GM23338 (cell line): ENCODE measurements around the gene MAPK6. TPM values are rescaled to one million over a fixed set of nuclear protein-coding genes. Genes with fewer than 3 reads are reported as not detected.

Source experiments
- ATAC-seq: fragments of 200-7000 bp; cut with Tn5 transposase; 3 replicates; pipeline ENCODE4 v1.9.1; 2020
- DNase-seq: peaks from one replicate; pipeline ENCODE4 v3.0.0-alpha.2; 2015; ENCODE audit warnings: low spot score
- H2AFZ ChIP-seq: fragments of 200-600 bp; sonication (generic); 2 replicates; pipeline ENCODE4 v1.8.0; 2016; ENCODE audit warnings: antibody characterized with exemption, mild to moderate bottlenecking, moderate library complexity
- H3F3A ChIP-seq: fragments of 200-600 bp; sonication (generic); replicated peaks from 2 replicates; pipeline ENCODE4 v1.8.0; 2017; ENCODE audit warnings: antibody characterized with exemption, mixed run types, low read depth
- H3K27ac ChIP-seq: fragments of 200-600 bp; sonication (generic); 2 replicates; pipeline ENCODE4 v1.6.1; 2016; ENCODE audit warnings: low read depth
- H3K27me3 ChIP-seq: fragments of 200-600 bp; sonication (generic); 2 replicates; pipeline ENCODE4 v1.8.0; 2016; ENCODE audit warnings: mild to moderate bottlenecking, mixed run types, moderate library complexity; ENCODE audit not compliant: insufficient read depth
- H3K36me3 ChIP-seq: fragments of 200-600 bp; sonication (generic); 2 replicates; pipeline ENCODE4 v1.8.0; 2016; ENCODE audit warnings: mild to moderate bottlenecking; ENCODE audit not compliant: insufficient read depth
- H3K4me1 ChIP-seq: fragments of 200-600 bp; sonication (generic); 2 replicates; pipeline ENCODE4 v1.8.0; 2016; ENCODE audit warnings: mild to moderate bottlenecking, moderate library complexity; ENCODE audit not compliant: insufficient read depth
- H3K4me2 ChIP-seq: fragments of 200-600 bp; sonication (generic); 2 replicates; pipeline ENCODE4 v1.7.1; 2017; ENCODE audit warnings: mixed run types
- H3K4me3 ChIP-seq: fragments of 200-600 bp; sonication (generic); 2 replicates; pipeline ENCODE4 v1.6.1; 2016; ENCODE audit warnings: mixed run types
- H3K79me2 ChIP-seq: fragments of 200-600 bp; sonication (generic); replicated peaks from 2 replicates; pipeline ENCODE4 v1.8.0; 2017; ENCODE audit warnings: mild to moderate bottlenecking; ENCODE audit not compliant: insufficient read depth
- H3K9me2 ChIP-seq: fragments of 200-600 bp; sonication (generic); 2 replicates; pipeline ENCODE4 v1.8.0; 2017; ENCODE audit not compliant: insufficient read depth
- H4K20me1 ChIP-seq: fragments of 200-600 bp; sonication (generic); replicated peaks from 2 replicates; pipeline ENCODE4 v1.8.0; 2017; ENCODE audit warnings: mild to moderate bottlenecking; ENCODE audit not compliant: insufficient read depth
- H3K27ac Mint-ChIP-seq: 2 replicates; pipeline ENCODE4 v1.8.0; 2020; ENCODE audit warnings: inconsistent platforms, mild to moderate bottlenecking, moderate library complexity, mixed read lengths
- H3K27me3 Mint-ChIP-seq: 3 replicates; pipeline ENCODE4 v1.8.0; 2022; ENCODE audit warnings: low read depth, mild to moderate bottlenecking, moderate library complexity, mixed read lengths, inconsistent platforms; ENCODE audit not compliant: insufficient read depth, poor library complexity
- H3K36me3 Mint-ChIP-seq: 3 replicates; pipeline ENCODE4 v1.8.0; 2021; ENCODE audit warnings: low read depth, mild to moderate bottlenecking, inconsistent platforms, moderate library complexity, mixed read lengths
- H3K4me1 Mint-ChIP-seq: 3 replicates; pipeline ENCODE4 v1.8.0; 2020; ENCODE audit warnings: mild to moderate bottlenecking, inconsistent platforms, mixed read lengths
- H3K4me3 Mint-ChIP-seq: 3 replicates; pipeline ENCODE4 v1.8.0; 2021; ENCODE audit warnings: moderate library complexity, mild to moderate bottlenecking, inconsistent platforms, mixed read lengths
- H3K9me3 Mint-ChIP-seq: 3 replicates; pipeline ENCODE4 v1.8.0; 2020; ENCODE audit warnings: moderate library complexity, mild to moderate bottlenecking, inconsistent platforms, mixed read lengths
- CREB1 ChIP-seq: fragments of 250-450 bp; sonication (Bioruptor Pico); IDR thresholded peaks from 2 replicates; pipeline ENCODE4 v1.5.0; 2020; ENCODE audit warnings: low read depth, mild to moderate bottlenecking, moderate library complexity
- EZH2 ChIP-seq: fragments of 200-600 bp; sonication (generic); IDR thresholded peaks from one replicate; pipeline ENCODE4 v1.8.0; 2017; ENCODE audit warnings: antibody characterized with exemption, mild to moderate bottlenecking, low read depth; ENCODE audit not compliant: unreplicated experiment
- EZH2phosphoT487 ChIP-seq: fragments of 200-600 bp; sonication (generic); IDR thresholded peaks from one replicate; pipeline ENCODE4 v1.8.1; 2018; ENCODE audit warnings: antibody characterized with exemption; ENCODE audit not compliant: unreplicated experiment
- JUNB ChIP-seq: IDR thresholded peaks from one replicate; pipeline ENCODE4 v1.6.1; 2016; ENCODE audit warnings: antibody characterized with exemption; ENCODE audit not compliant: unreplicated experiment
- NANOG ChIP-seq: IDR thresholded peaks from 2 replicates; pipeline ENCODE4 v1.6.1; 2016; ENCODE audit warnings: antibody characterized with exemption, borderline replicate concordance
- POLR2AphosphoS5 ChIP-seq: IDR thresholded peaks from 2 replicates; pipeline ENCODE4 v1.6.1; 2016; ENCODE audit warnings: antibody characterized with exemption, low read depth
- STAT1 ChIP-seq: IDR thresholded peaks from one replicate; pipeline ENCODE4 v1.6.1; 2016; ENCODE audit warnings: antibody characterized with exemption; ENCODE audit not compliant: unreplicated experiment
- ZNF114 ChIP-seq: fragments of 250-450 bp; sonication (Bioruptor Pico); IDR thresholded peaks from 2 replicates; pipeline ENCODE4 v1.5.0; 2020; ENCODE audit warnings: mild to moderate bottlenecking, moderate library complexity
- ZNF331 ChIP-seq: fragments of 250-450 bp; sonication (Bioruptor Pico); IDR thresholded peaks from 2 replicates; pipeline ENCODE4 v1.5.0; 2020; ENCODE audit warnings: low read depth, mild to moderate bottlenecking, moderate library complexity
- polyA plus RNA-seq: library from polyadenylated mRNA; unstranded; fragments of >200 nt; fragmentation: Nextera tagmentation; extraction: Ambion mirVana; gene quantifications from 2 replicates; pipeline ENCODE4 v1.2.1, GENCODE V29; 2016
- total RNA-seq: library from RNA; depleted of rRNA; stranded (reverse); fragments of >200 nt; shearing (Covaris generic); gene quantifications from 2 replicates; pipeline ENCODE4 v1.2.3, GENCODE V29; 2014
- TF ChIP-seq, protein P1 (sequence below), 2 experiments: fragments of 200-600 bp in 1 of 2; sonication (generic) in 1 of 2; conservative IDR thresholded peaks; 2 replicates each; pipeline versions ENCODE4 v1.5.1 to v1.6.1; 2016 to 2017; ENCODE audit warnings: antibody characterized with exemption in 2 of 2, low read depth in 2 of 2, mild to moderate bottlenecking in 2 of 2, moderate library complexity in 1 of 2
- TF ChIP-seq, protein P2 (sequence below): fragments of 250-450 bp; sonication (Bioruptor Pico); IDR thresholded peaks from 2 replicates; pipeline ENCODE4 v1.5.0; 2020; ENCODE audit warnings: mild to moderate bottlenecking, moderate library complexity
- TF ChIP-seq, protein P3 (sequence below): IDR thresholded peaks from 2 replicates; pipeline ENCODE4 v1.6.1; 2016; ENCODE audit warnings: antibody characterized with exemption

The MAPK6 gene
- total and polyA plus RNA-seq, 2 experiments from 2014 or later = 40.9 to 92.3 TPM

DNA sequence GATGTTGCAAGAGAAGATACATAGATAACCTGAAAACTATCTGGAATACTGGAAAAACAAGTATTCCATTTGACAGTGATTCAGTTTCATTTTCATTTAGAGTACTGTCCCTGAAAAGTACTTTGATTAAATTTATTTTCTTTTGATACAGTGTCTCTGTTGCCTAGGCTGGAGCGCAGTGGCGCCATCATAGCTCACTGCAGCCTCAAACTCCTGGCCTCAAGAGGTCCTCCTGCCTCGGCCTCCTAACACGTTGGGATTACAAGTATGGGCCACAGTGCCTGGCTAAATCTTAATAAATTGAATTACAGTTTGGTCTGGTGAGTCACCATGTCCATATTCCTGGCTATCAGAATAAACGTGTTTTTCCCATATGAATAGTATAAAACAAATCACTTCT, 45.8 kb upstream of the MAPK6 start:
- ATAC-seq = no peak
- H4K20me1 ChIP-seq = no peaks in the 10 kb centered on the region; the same call in 1 of the 2 replicates
- no peak overlapping the region for H2AFZ ChIP-seq
- peaks cover 15% of the 10 kb centered on the region for H3K27me3 Mint-ChIP-seq
- no peaks in the 10 kb centered on the region for H3K36me3 ChIP-seq
- H3K36me3 Mint-ChIP-seq = peaks cover 3% of the 10 kb centered on the region; the same call in 1 of the 3 replicates
- peaks cover 2% of the 10 kb centered on the region; the same call in 1 of the 3 replicates for H3K4me1 Mint-ChIP-seq
- H3K4me1 ChIP-seq = peaks cover 7% of the 10 kb centered on the region; the same call in 1 of the 2 replicates
- H3K4me2 ChIP-seq = no peak overlapping the region
- no peak overlapping the region for H3K4me3 ChIP-seq
- H3K4me3 Mint-ChIP-seq = 0 out of 3 replicates have a peak overlapping the region, but pooled peaks have one; percentile 16
- H3K27me3 ChIP-seq = no peaks in the 10 kb centered on the region
- DNase-seq = no peak
- H3K9me3 Mint-ChIP-seq = peaks cover 3% of the 10 kb centered on the region; the same call in 2 of the 3 replicates
- H3K79me2 ChIP-seq = peaks cover 38% of the 10 kb centered on the region
- TF ChIP-seq, protein P1, sequence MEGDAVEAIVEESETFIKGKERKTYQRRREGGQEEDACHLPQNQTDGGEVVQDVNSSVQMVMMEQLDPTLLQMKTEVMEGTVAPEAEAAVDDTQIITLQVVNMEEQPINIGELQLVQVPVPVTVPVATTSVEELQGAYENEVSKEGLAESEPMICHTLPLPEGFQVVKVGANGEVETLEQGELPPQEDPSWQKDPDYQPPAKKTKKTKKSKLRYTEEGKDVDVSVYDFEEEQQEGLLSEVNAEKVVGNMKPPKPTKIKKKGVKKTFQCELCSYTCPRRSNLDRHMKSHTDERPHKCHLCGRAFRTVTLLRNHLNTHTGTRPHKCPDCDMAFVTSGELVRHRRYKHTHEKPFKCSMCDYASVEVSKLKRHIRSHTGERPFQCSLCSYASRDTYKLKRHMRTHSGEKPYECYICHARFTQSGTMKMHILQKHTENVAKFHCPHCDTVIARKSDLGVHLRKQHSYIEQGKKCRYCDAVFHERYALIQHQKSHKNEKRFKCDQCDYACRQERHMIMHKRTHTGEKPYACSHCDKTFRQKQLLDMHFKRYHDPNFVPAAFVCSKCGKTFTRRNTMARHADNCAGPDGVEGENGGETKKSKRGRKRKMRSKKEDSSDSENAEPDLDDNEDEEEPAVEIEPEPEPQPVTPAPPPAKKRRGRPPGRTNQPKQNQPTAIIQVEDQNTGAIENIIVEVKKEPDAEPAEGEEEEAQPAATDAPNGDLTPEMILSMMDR (conservative IDR thresholded peaks at IDR 0.05; ENCODE audit: low read depth in 2 of 2) = no peak
- TF ChIP-seq, protein P2, sequence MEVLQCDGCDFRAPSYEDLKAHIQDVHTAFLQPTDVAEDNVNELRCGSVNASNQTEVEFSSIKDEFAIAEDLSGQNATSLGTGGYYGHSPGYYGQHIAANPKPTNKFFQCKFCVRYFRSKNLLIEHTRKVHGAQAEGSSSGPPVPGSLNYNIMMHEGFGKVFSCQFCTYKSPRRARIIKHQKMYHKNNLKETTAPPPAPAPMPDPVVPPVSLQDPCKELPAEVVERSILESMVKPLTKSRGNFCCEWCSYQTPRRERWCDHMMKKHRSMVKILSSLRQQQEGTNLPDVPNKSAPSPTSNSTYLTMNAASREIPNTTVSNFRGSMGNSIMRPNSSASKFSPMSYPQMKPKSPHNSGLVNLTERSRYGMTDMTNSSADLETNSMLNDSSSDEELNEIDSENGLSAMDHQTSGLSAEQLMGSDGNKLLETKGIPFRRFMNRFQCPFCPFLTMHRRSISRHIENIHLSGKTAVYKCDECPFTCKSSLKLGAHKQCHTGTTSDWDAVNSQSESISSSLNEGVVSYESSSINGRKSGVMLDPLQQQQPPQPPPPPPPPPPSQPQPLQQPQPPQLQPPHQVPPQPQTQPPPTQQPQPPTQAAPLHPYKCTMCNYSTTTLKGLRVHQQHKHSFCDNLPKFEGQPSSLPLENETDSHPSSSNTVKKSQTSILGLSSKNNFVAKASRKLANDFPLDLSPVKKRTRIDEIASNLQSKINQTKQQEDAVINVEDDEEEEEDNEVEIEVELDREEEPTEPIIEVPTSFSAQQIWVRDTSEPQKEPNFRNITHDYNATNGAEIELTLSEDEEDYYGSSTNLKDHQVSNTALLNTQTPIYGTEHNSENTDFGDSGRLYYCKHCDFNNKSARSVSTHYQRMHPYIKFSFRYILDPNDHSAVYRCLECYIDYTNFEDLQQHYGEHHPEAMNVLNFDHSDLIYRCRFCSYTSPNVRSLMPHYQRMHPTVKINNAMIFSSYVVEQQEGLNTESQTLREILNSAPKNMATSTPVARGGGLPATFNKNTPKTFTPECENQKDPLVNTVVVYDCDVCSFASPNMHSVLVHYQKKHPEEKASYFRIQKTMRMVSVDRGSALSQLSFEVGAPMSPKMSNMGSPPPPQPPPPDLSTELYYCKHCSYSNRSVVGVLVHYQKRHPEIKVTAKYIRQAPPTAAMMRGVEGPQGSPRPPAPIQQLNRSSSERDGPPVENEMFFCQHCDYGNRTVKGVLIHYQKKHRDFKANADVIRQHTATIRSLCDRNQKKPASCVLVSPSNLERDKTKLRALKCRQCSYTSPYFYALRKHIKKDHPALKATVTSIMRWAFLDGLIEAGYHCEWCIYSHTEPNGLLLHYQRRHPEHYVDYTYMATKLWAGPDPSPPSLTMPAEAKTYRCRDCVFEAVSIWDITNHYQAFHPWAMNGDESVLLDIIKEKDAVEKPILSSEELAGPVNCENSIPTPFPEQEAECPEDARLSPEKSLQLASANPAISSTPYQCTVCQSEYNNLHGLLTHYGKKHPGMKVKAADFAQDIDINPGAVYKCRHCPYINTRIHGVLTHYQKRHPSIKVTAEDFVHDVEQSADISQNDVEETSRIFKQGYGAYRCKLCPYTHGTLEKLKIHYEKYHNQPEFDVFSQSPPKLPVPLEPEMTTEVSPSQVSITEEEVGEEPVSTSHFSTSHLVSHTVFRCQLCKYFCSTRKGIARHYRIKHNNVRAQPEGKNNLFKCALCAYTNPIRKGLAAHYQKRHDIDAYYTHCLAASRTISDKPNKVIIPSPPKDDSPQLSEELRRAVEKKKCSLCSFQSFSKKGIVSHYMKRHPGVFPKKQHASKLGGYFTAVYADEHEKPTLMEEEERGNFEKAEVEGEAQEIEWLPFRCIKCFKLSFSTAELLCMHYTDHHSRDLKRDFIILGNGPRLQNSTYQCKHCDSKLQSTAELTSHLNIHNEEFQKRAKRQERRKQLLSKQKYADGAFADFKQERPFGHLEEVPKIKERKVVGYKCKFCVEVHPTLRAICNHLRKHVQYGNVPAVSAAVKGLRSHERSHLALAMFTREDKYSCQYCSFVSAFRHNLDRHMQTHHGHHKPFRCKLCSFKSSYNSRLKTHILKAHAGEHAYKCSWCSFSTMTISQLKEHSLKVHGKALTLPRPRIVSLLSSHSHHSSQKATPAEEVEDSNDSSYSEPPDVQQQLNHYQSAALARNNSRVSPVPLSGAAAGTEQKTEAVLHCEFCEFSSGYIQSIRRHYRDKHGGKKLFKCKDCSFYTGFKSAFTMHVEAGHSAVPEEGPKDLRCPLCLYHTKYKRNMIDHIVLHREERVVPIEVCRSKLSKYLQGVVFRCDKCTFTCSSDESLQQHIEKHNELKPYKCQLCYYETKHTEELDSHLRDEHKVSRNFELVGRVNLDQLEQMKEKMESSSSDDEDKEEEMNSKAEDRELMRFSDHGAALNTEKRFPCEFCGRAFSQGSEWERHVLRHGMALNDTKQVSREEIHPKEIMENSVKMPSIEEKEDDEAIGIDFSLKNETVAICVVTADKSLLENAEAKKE (CRISPR knock-in tag) = no peak
- TF ChIP-seq NANOG (no peak), CREB1 (no peak), ZNF114 (CRISPR knock-in tag) (no peak), ZNF331 (no peak), STAT1 (no peak), POLR2AphosphoS5 (no peak), EZH2phosphoT487 (no peak), JUNB (no peak), EZH2 (no peak)
- TF ChIP-seq, protein P3, sequence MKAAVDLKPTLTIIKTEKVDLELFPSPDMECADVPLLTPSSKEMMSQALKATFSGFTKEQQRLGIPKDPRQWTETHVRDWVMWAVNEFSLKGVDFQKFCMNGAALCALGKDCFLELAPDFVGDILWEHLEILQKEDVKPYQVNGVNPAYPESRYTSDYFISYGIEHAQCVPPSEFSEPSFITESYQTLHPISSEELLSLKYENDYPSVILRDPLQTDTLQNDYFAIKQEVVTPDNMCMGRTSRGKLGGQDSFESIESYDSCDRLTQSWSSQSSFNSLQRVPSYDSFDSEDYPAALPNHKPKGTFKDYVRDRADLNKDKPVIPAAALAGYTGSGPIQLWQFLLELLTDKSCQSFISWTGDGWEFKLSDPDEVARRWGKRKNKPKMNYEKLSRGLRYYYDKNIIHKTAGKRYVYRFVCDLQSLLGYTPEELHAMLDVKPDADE = no peak
- no peaks in the 10 kb centered on the region for H3K9me2 ChIP-seq
- H3F3A ChIP-seq = no peaks in the 10 kb centered on the region
- H3K27ac ChIP-seq = no peak overlapping the region
- H3K27ac Mint-ChIP-seq = no peak overlapping the region
